WTC11 (cell line): ENCODE data around the gene ZBTB8A. TPM values are rescaled to one million over a fixed set of nuclear protein-coding genes. Genes with fewer than 3 reads are reported as not detected.
"Not testable (repeated sequence)": the region's sequence is repeated elsewhere in the genome, so short reads cannot be mapped to it uniquely, and the experiment has no call there.

Source experiments
- ATAC-seq: fragments of 200-7000 bp; cut with Tn5 transposase; 2 replicates; pipeline ENCODE4 v1.10.0; 2021; ENCODE audit warnings: mild to moderate bottlenecking, moderate library complexity
- CTCF ChIA-PET: fragments of 300-600 bp; sonication (Branson Sonifier 250); formaldehyde crosslinking; loops from one replicate; lab custom pipeline; 2021; ENCODE audit warnings: antibody characterized with exemption; lab: Charles Lee
- POLR2A ChIA-PET: fragments of 350-600 bp; sonication (Branson Sonifier 250); formaldehyde crosslinking; loops from one replicate; lab custom pipeline; 2021; ENCODE audit warnings: antibody characterized with exemption; lab: Charles Lee
- DNase-seq: peaks from one replicate; pipeline ENCODE4 v3.0.0; 2021; ENCODE audit warnings: low spot score
- H3K27ac Mint-ChIP-seq: 2 replicates; pipeline ENCODE4 v1.8.0; 2021; ENCODE audit warnings: mixed read lengths
- H3K27me3 Mint-ChIP-seq: 2 replicates; pipeline ENCODE4 v1.8.0; 2021; ENCODE audit warnings: low read depth, mild to moderate bottlenecking, moderate library complexity, mixed read lengths
- H3K36me3 Mint-ChIP-seq: 2 replicates; pipeline ENCODE4 v1.8.0; 2021; ENCODE audit warnings: mixed read lengths
- H3K4me1 Mint-ChIP-seq: 2 replicates; pipeline ENCODE4 v1.8.0; 2022; ENCODE audit warnings: mixed read lengths
- H3K4me3 Mint-ChIP-seq: 2 replicates; pipeline ENCODE4 v1.8.0; 2021; ENCODE audit warnings: mild to moderate bottlenecking, moderate library complexity, mixed read lengths
- H3K9me3 Mint-ChIP-seq: 2 replicates; pipeline ENCODE4 v1.8.0; 2021; ENCODE audit warnings: mixed read lengths
- FOXJ3 ChIP-seq: sonication (generic); formaldehyde crosslinking; IDR thresholded peaks from 2 replicates; pipeline ENCODE4 v1.9.0; 2021; ENCODE audit warnings: missing genetic modification reagents, mild to moderate bottlenecking, borderline replicate concordance
- FOXP1 ChIP-seq: sonication (generic); formaldehyde crosslinking; IDR thresholded peaks from 2 replicates; pipeline ENCODE4 v1.8.0; 2022; ENCODE audit warnings: missing genetic modification reagents, mild to moderate bottlenecking, moderate library complexity, borderline replicate concordance
- GRHL2 ChIP-seq: fragments of 250-450 bp; sonication (Bioruptor Pico); IDR thresholded peaks from 2 replicates; pipeline ENCODE4 v1.8.0; 2022; ENCODE audit warnings: mild to moderate bottlenecking, moderate library complexity; ENCODE audit not compliant: insufficient replicate concordance, severe bottlenecking
- JUN ChIP-seq: sonication (generic); formaldehyde crosslinking; IDR thresholded peaks from 2 replicates; pipeline ENCODE4 v1.8.0; 2023; ENCODE audit warnings: mild to moderate bottlenecking, missing genetic modification reagents
- NR1H2 ChIP-seq: sonication (generic); formaldehyde crosslinking; IDR thresholded peaks from 2 replicates; pipeline ENCODE4 v1.9.0; 2021; ENCODE audit warnings: mild to moderate bottlenecking, moderate library complexity, missing genetic modification reagents
- SMAD3 ChIP-seq: sonication (generic); formaldehyde crosslinking; IDR thresholded peaks from 2 replicates; pipeline ENCODE4 v1.8.0; 2022; ENCODE audit warnings: missing genetic modification reagents, mild to moderate bottlenecking, borderline replicate concordance
- SOX15 ChIP-seq: fragments of 250-450 bp; sonication (Bioruptor Pico); IDR thresholded peaks from 2 replicates; pipeline ENCODE4 v1.9.0; 2021; ENCODE audit warnings: mild to moderate bottlenecking
- ZNF121 ChIP-seq: sonication (generic); formaldehyde crosslinking; IDR thresholded peaks from 2 replicates; pipeline ENCODE4 v1.8.0; 2023; ENCODE audit warnings: missing genetic modification reagents
- total RNA-seq: library from RNA; stranded (reverse); gene quantifications from 3 replicates; pipeline ENCODE4 v1.2.3, GENCODE V29; 2021
- TF ChIP-seq, protein P1 (sequence below): fragments of 250-450 bp; sonication (Bioruptor Pico); IDR thresholded peaks from 2 replicates; pipeline ENCODE4 v1.9.0; 2021; ENCODE audit warnings: mild to moderate bottlenecking
- TF ChIP-seq, protein P2 (sequence below): sonication (generic); formaldehyde crosslinking; IDR thresholded peaks from 2 replicates; pipeline ENCODE4 v1.8.0; 2022; ENCODE audit warnings: mild to moderate bottlenecking, missing genetic modification reagents
- TF ChIP-seq, protein P3 (sequence below): sonication (generic); formaldehyde crosslinking; IDR thresholded peaks from 2 replicates; pipeline ENCODE4 v1.8.0; 2022; ENCODE audit warnings: mild to moderate bottlenecking, missing genetic modification reagents
- TF ChIP-seq, protein P4 (sequence below): fragments of 200-600 bp; IDR thresholded peaks from 2 replicates; pipeline ENCODE4 v1.8.0; 2022; ENCODE audit warnings: antibody characterized with exemption
- TF ChIP-seq, protein P5 (sequence below): sonication (generic); formaldehyde crosslinking; conservative IDR thresholded peaks from 2 replicates; pipeline ENCODE4 v1.8.1; 2022; ENCODE audit warnings: mild to moderate bottlenecking, missing genetic modification reagents
- TF ChIP-seq, protein P6 (sequence below): sonication (generic); formaldehyde crosslinking; IDR thresholded peaks from 2 replicates; pipeline ENCODE4 v1.8.1; 2023; ENCODE audit warnings: mild to moderate bottlenecking, missing genetic modification reagents, moderate library complexity

The ZBTB8A gene
- total RNA-seq, 1 experiment from 2014 or later, result 7.7 TPM

DNA sequence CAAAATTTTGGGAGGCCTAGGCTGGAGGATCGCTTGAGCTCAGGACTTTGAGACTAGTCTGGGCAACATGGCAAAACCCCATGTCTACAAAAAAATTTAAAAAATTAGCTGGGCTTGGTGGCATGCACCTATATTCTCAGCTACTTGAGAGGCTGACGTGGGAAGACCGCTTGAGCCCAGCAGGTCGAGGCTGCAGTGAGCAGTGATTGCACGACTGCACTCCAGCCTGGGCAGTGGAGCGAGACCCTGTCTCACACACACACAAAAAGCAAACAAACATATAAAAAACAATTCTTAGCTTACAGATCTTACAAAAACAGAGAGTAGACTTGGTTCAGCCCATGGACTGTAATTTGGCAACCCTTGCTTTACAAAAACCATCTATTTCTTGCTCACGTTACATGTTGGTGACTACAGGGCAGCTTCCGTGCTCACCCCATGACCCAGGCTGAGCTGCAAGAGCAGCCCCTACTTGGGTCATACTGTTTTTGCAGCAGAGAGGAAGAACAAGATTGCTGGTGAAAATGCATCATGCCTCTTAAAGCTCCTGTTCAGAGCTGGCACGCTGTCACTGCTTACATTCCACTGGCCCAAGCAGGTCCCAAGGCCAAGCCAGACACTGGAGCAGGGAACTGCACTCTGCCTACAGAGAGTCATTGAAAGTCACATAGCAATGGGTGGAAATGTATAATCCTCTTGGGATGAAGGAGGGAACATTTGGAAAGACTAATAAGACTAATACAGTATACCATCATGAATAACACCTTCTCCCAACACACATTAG is 13.4 kb upstream of the ZBTB8A start (continued):
- TF ChIP-seq, protein P1, sequence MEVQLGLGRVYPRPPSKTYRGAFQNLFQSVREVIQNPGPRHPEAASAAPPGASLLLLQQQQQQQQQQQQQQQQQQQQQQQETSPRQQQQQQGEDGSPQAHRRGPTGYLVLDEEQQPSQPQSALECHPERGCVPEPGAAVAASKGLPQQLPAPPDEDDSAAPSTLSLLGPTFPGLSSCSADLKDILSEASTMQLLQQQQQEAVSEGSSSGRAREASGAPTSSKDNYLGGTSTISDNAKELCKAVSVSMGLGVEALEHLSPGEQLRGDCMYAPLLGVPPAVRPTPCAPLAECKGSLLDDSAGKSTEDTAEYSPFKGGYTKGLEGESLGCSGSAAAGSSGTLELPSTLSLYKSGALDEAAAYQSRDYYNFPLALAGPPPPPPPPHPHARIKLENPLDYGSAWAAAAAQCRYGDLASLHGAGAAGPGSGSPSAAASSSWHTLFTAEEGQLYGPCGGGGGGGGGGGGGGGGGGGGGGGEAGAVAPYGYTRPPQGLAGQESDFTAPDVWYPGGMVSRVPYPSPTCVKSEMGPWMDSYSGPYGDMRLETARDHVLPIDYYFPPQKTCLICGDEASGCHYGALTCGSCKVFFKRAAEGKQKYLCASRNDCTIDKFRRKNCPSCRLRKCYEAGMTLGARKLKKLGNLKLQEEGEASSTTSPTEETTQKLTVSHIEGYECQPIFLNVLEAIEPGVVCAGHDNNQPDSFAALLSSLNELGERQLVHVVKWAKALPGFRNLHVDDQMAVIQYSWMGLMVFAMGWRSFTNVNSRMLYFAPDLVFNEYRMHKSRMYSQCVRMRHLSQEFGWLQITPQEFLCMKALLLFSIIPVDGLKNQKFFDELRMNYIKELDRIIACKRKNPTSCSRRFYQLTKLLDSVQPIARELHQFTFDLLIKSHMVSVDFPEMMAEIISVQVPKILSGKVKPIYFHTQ (CRISPR knock-in tag), result no peak
- TF ChIP-seq FOXP1 (CRISPR knock-in tag), result no peak

DNA sequence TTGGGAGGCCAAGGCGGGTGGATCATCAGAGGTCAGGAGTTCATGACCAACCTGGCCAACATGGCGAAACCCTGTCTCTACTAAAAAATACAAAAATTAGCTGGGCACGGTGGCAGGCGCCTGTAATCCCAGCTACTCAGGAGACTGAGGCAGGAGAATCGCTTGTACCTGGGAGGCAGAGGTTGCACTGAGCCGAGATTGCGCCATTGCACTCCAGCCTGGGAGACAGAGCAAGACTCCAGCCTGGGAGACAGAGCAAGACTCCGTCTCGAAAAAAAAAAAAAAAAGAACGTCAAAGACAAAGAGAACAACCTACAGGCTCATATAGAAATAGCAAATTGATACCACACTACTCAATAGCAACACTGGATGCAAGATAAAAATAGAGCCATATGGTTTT is 10.7 kb upstream of the ZBTB8A start:
- POLR2A ChIA-PET, result not testable (repeated sequence)

DNA sequence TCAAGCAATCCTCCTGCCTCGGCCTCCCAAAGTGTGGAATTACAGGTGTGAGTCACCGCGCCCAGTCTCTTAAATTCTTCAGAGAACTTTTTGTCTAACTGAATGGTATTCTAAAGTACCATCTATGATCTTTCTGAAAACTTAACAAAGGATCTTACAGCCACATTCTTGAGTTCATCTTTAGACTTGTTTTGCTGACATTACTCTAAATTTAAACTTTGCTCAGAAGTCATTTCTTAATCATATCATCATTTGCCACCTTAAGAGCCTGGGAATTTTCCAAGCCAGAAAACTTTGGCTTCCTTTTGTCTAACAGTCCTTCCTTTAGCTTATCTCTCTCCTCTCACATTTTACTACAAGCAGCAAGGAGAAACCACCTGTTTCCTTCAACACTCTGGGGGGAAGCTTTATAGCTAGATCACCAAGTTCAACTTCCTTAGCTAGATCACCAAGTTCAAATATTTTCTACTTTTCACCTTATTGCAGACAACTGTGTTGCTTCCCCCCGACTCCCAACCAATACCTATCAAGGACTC is 5.4 kb upstream of the ZBTB8A start:
- Mint-ChIP-seq H3K4me1 (peaks cover 6% of the 10 kb centered on the region), H3K9me3 (no peaks in the 10 kb centered on the region), H3K27me3 (peaks cover 9% of the 10 kb centered on the region), H3K36me3 (no peaks in the 10 kb centered on the region), H3K4me3 (no peak overlapping the region), H3K27ac (no peak overlapping the region)
- CTCF ChIA-PET, result interaction anchor here (0.6 to 0.8 kb wide), 2 partner anchors 13 to 46 kb away, joined by 3 read pairs; no protein-coding TSS in a partner anchor
- POLR2A ChIA-PET, result no interaction called here
- DNase-seq (no peak), ATAC-seq (no peak)
- no peak for TF ChIP-seq JUN (CRISPR knock-in tag)
- TF ChIP-seq NR1H2 (CRISPR knock-in tag), result no peak
- no peak for TF ChIP-seq SMAD3 (CRISPR knock-in tag)
- TF ChIP-seq SOX15, result no peak
- TF ChIP-seq, protein P2, sequence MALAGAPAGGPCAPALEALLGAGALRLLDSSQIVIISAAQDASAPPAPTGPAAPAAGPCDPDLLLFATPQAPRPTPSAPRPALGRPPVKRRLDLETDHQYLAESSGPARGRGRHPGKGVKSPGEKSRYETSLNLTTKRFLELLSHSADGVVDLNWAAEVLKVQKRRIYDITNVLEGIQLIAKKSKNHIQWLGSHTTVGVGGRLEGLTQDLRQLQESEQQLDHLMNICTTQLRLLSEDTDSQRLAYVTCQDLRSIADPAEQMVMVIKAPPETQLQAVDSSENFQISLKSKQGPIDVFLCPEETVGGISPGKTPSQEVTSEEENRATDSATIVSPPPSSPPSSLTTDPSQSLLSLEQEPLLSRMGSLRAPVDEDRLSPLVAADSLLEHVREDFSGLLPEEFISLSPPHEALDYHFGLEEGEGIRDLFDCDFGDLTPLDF, result no peak
- TF ChIP-seq, protein P3, sequence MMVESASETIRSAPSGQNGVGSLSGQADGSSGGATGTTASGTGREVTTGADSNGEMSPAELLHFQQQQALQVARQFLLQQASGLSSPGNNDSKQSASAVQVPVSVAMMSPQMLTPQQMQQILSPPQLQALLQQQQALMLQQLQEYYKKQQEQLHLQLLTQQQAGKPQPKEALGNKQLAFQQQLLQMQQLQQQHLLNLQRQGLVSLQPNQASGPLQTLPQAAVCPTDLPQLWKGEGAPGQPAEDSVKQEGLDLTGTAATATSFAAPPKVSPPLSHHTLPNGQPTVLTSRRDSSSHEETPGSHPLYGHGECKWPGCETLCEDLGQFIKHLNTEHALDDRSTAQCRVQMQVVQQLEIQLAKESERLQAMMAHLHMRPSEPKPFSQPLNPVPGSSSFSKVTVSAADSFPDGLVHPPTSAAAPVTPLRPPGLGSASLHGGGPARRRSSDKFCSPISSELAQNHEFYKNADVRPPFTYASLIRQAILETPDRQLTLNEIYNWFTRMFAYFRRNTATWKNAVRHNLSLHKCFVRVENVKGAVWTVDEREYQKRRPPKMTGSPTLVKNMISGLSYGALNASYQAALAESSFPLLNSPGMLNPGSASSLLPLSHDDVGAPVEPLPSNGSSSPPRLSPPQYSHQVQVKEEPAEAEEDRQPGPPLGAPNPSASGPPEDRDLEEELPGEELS (CRISPR knock-in tag), result no peak
- no peak for TF ChIP-seq GRHL2 (CRISPR knock-in tag)
- TF ChIP-seq, protein P1 (CRISPR knock-in tag), result no peak
- TF ChIP-seq, protein P4, sequence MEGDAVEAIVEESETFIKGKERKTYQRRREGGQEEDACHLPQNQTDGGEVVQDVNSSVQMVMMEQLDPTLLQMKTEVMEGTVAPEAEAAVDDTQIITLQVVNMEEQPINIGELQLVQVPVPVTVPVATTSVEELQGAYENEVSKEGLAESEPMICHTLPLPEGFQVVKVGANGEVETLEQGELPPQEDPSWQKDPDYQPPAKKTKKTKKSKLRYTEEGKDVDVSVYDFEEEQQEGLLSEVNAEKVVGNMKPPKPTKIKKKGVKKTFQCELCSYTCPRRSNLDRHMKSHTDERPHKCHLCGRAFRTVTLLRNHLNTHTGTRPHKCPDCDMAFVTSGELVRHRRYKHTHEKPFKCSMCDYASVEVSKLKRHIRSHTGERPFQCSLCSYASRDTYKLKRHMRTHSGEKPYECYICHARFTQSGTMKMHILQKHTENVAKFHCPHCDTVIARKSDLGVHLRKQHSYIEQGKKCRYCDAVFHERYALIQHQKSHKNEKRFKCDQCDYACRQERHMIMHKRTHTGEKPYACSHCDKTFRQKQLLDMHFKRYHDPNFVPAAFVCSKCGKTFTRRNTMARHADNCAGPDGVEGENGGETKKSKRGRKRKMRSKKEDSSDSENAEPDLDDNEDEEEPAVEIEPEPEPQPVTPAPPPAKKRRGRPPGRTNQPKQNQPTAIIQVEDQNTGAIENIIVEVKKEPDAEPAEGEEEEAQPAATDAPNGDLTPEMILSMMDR, result no peak
- TF ChIP-seq FOXJ3, result no peak
- TF ChIP-seq, protein P5, sequence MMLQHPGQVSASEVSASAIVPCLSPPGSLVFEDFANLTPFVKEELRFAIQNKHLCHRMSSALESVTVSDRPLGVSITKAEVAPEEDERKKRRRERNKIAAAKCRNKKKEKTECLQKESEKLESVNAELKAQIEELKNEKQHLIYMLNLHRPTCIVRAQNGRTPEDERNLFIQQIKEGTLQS (CRISPR knock-in tag), result no peak
- TF ChIP-seq, protein P6, sequence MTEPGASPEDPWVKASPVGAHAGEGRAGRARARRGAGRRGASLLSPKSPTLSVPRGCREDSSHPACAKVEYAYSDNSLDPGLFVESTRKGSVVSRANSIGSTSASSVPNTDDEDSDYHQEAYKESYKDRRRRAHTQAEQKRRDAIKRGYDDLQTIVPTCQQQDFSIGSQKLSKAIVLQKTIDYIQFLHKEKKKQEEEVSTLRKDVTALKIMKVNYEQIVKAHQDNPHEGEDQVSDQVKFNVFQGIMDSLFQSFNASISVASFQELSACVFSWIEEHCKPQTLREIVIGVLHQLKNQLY (CRISPR knock-in tag), result no peak
- TF ChIP-seq ZNF121, result no peak

More for the DNA sequence above, 10.7 kb upstream of the ZBTB8A start:
- H3K4me1 Mint-ChIP-seq, H3K27ac Mint-ChIP-seq, H3K9me3 Mint-ChIP-seq, DNase-seq, H3K4me3 Mint-ChIP-seq, CTCF ChIA-PET, H3K36me3 Mint-ChIP-seq, H3K27me3 Mint-ChIP-seq, ATAC-seq: not testable (repeated sequence)
